MM.1S (cell line): ENCODE data around the gene PPP1R7.

Source experiments
- DNase-seq: peaks from one replicate; pipeline ENCODE4 v3.0.0-alpha.2; 2015
- H2AFZ ChIP-seq: fragments of 300-600 bp; sonication (generic); 2 replicates; pipeline ENCODE4 v1.6.0; 2016; ENCODE audit warnings: antibody characterized with exemption, low read length
- H3F3A ChIP-seq: fragments of 300-600 bp; sonication (generic); 2 replicates; pipeline ENCODE4 v1.6.1; 2016; ENCODE audit warnings: mild to moderate bottlenecking, antibody characterized with exemption, low read length, moderate library complexity, mixed read lengths; ENCODE audit not compliant: insufficient read depth
- H3K27ac ChIP-seq: fragments of 300-600 bp; sonication (generic); 2 replicates; pipeline ENCODE4 v1.5.1; 2016; ENCODE audit warnings: mild to moderate bottlenecking, low read length
- H3K27me3 ChIP-seq: fragments of 300-600 bp; sonication (generic); replicated peaks from 2 replicates; pipeline ENCODE4 v1.6.0; 2016; ENCODE audit warnings: low read length; ENCODE audit not compliant: insufficient read depth
- H3K36me3 ChIP-seq: fragments of 300-600 bp; sonication (generic); replicated peaks from 2 replicates; pipeline ENCODE4 v1.6.1; 2016; ENCODE audit warnings: mild to moderate bottlenecking, low read length, mixed read lengths; ENCODE audit not compliant: insufficient read depth
- H3K4me1 ChIP-seq: fragments of 300-600 bp; sonication (generic); 2 replicates; pipeline ENCODE4 v1.6.1; 2016; ENCODE audit warnings: low read length, mixed read lengths
- H3K4me2 ChIP-seq: fragments of 300-600 bp; sonication (generic); 2 replicates; pipeline ENCODE4 v1.6.0; 2016; ENCODE audit warnings: low read depth, low read length
- H3K4me3 ChIP-seq: fragments of 300-600 bp; sonication (generic); 2 replicates; pipeline ENCODE4 v1.5.1; 2016; ENCODE audit warnings: low read length, mixed read lengths
- H3K79me2 ChIP-seq: fragments of 300-600 bp; sonication (generic); 2 replicates; pipeline ENCODE4 v1.6.1; 2016; ENCODE audit warnings: mixed run types, low read length, mixed read lengths
- H3K9ac ChIP-seq: fragments of 300-600 bp; sonication (generic); 2 replicates; pipeline ENCODE4 v1.6.1; 2016; ENCODE audit warnings: low read length, mixed read lengths
- H3K9me2 ChIP-seq: fragments of 300-600 bp; sonication (generic); replicated peaks from 2 replicates; pipeline ENCODE4 v1.6.1; 2016; ENCODE audit warnings: mild to moderate bottlenecking, low read length, mixed read lengths; ENCODE audit not compliant: insufficient read depth
- H3K9me3 ChIP-seq: fragments of 300-600 bp; sonication (generic); replicated peaks from 2 replicates; pipeline ENCODE4 v1.6.1; 2016; ENCODE audit warnings: mild to moderate bottlenecking, low read length, mixed read lengths; ENCODE audit not compliant: insufficient read depth
- H4K20me1 ChIP-seq: fragments of 300-600 bp; sonication (generic); 2 replicates; pipeline ENCODE4 v1.6.1; 2016; ENCODE audit warnings: mild to moderate bottlenecking, low read length, moderate library complexity, mixed read lengths; ENCODE audit not compliant: insufficient read depth
- CTCF ChIP-seq: fragments of 300-600 bp; sonication (generic); IDR thresholded peaks from 2 replicates; pipeline ENCODE4 v1.5.1; 2016; ENCODE audit warnings: antibody characterized with exemption, low read length, mixed read lengths
- EZH2 ChIP-seq: fragments of 300-600 bp; sonication (generic); optimal IDR thresholded peaks from 2 replicates; pipeline ENCODE3; 2017; ENCODE audit warnings: low read depth, mild to moderate bottlenecking, antibody characterized with exemption, low read length, mixed read lengths
- EZH2phosphoT487 ChIP-seq: fragments of 300-600 bp; sonication (generic); IDR thresholded peaks from 2 replicates; pipeline ENCODE4 v1.6.1; 2018; ENCODE audit warnings: antibody characterized with exemption, low read length

PPP1R7 gene

GRCh38 chr2:241197947-241198346 is 47.7 kb downstream of the PPP1R7 start:
- Histone ChIP-seq H3K4me1 (no peaks in the 10 kb centered on the region), H3K9me3 (no peaks in the 10 kb centered on the region), H2AFZ (no peak overlapping the region), H3K4me3 (no peak overlapping the region), H3F3A (no peaks in the 10 kb centered on the region), H3K27ac (no peak overlapping the region), H3K36me3 (no peaks in the 10 kb centered on the region), H3K27me3 (no peaks in the 10 kb centered on the region; the same call in none of the 2 replicates), H4K20me1 (no peaks in the 10 kb centered on the region), H3K79me2 (no peaks in the 10 kb centered on the region), H3K9ac (no peak overlapping the region), H3K4me2 (no peak overlapping the region), H3K9me2 (no peaks in the 10 kb centered on the region)
- DNase-seq: no peak
- no peak for TF ChIP-seq CTCF
- no peak for TF ChIP-seq EZH2phosphoT487
- no peak for TF ChIP-seq EZH2

- H3K36me3 ChIP-seq: no peaks in the 10 kb centered on the region
- H3K4me3 ChIP-seq: no peak overlapping the region
- H3K4me2 ChIP-seq: no peak overlapping the region
- H3F3A ChIP-seq: no peaks in the 10 kb centered on the region
- no peaks in the 10 kb centered on the region; the same call in none of the 2 replicates for H3K27me3 ChIP-seq
- H3K27ac ChIP-seq: no peak overlapping the region
- H3K9me2 ChIP-seq: no peaks in the 10 kb centered on the region
- TF ChIP-seq EZH2 (no peak), CTCF (no peak), EZH2phosphoT487 (no peak)
- DNase-seq: no peak
- no peak overlapping the region for H3K9ac ChIP-seq
- no peak overlapping the region for H2AFZ ChIP-seq
- H3K9me3 ChIP-seq: no peaks in the 10 kb centered on the region
- no peaks in the 10 kb centered on the region for H4K20me1 ChIP-seq
- H3K4me1 ChIP-seq: no peaks in the 10 kb centered on the region
- H3K79me2 ChIP-seq: no peaks in the 10 kb centered on the region
These were observed 48.4 kb downstream of the PPP1R7 start for GRCh38 chr2:241198381-241199279.

GRCh38 chr2:241199286-241199685 is 49.0 kb downstream of the PPP1R7 start:
- no peaks in the 10 kb centered on the region for H3K9me3 ChIP-seq
- H3K27ac ChIP-seq: no peak overlapping the region
- no peak overlapping the region for H3K4me2 ChIP-seq
- no peaks in the 10 kb centered on the region for H3K4me1 ChIP-seq
- no peaks in the 10 kb centered on the region for H3F3A ChIP-seq
- no peaks in the 10 kb centered on the region; the same call in none of the 2 replicates for H3K27me3 ChIP-seq
- no peak overlapping the region for H3K4me3 ChIP-seq
- H3K9ac ChIP-seq: no peak overlapping the region
- no peak for DNase-seq
- H3K36me3 ChIP-seq: no peaks in the 10 kb centered on the region
- H4K20me1 ChIP-seq: no peaks in the 10 kb centered on the region
- H3K9me2 ChIP-seq: no peaks in the 10 kb centered on the region
- no peak overlapping the region for H2AFZ ChIP-seq
- H3K79me2 ChIP-seq: no peaks in the 10 kb centered on the region
- TF ChIP-seq EZH2 (no peak), EZH2phosphoT487 (no peak), CTCF (no peak)
